ENCODE measurements around the gene DDIT4.
A peak's percentile ranks its signal among the peaks of the same experiment; 100 is the strongest.

The DDIT4 gene

GRCh38 chr10:72318418-72319262, 44.9 kb downstream of the DDIT4 start:
- no peak for DNase-seq

- peak; percentile 83 for DNase-seq
These were observed 45.9 kb downstream of the DDIT4 start for GRCh38 chr10:72319416-72320254.

- peak; percentile 73 for DNase-seq
These were observed 47.0 kb downstream of the DDIT4 start for GRCh38 chr10:72320676-72321247.

- DNase-seq: no peak
These were observed 47.7 kb downstream of the DDIT4 start for GRCh38 chr10:72321248-72322029.

GRCh38 chr10:72322030-72322279, 48.2 kb downstream of the DDIT4 start:
- DNase-seq: no peak

DNA sequence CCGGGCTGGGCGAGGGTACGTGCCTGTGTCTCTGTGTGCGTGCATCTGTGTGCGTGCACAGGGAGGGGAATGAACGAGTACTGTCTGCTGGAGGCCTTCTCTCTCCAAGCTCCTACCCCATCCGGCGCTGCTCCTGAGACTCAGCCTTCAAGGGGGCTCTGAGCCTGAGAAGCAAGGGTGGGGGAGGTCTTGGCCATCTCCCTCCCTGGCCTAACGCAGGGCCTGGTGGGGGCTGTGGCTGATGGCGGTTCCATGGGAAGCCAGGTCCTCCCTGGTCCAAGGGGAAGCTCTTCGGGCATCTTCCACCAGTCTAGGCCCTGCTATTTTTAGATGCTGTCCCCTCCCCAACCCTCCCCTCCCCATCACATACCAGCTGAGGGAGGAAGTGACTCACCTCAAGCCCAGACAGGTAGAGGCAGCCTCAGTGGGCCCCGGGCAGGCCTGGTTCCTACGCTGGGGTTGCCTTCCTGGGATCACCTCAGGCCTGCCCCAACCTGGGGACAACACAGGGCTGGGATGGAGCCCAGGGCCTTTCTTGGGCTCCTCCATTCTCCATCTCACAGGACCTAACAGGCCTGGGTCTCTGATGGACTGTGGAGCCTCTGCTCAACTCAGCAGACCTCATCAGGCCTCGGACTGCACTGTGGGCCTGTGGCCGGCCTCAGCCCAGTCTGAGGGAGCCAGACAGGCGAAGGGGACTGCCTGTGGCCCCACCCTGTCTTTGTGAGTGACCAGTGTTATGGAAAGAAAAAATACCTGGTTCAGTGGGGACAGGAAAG, 48.7 kb downstream of the DDIT4 start:
- peak; percentile 51 for DNase-seq

DNA sequence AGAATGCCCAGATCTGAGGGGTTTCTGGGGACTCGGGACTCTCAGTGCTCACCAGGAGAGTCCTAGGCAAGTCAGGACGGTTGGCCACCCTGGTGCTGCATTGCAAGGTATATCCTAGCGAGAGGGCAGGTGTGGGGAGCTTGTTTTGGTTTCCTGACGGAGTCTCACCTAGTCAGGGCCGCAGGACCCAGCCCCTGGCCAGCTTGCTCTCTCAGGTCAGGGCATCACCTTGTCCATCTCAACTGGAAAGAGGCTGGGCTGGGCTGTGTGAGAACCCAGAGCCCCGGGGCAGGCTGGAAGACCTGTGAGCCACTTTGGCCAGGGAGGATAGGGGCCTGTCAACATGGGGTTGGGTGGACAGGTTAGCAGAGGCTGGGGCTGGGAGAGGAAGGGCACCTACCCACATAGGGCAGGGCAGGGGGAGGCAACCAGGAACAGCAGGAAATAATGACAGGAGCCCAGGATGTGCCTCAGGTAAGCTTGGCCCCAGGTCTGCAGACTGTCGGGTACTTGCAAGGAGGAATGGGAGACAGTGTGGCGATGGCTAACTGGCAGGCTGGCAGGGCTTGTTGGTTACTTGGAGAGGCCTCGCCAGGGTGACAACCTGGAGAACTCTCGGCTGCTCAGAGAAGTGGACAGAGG, 49.5 kb downstream of the DDIT4 start:
- no peak for DNase-seq

DNA sequence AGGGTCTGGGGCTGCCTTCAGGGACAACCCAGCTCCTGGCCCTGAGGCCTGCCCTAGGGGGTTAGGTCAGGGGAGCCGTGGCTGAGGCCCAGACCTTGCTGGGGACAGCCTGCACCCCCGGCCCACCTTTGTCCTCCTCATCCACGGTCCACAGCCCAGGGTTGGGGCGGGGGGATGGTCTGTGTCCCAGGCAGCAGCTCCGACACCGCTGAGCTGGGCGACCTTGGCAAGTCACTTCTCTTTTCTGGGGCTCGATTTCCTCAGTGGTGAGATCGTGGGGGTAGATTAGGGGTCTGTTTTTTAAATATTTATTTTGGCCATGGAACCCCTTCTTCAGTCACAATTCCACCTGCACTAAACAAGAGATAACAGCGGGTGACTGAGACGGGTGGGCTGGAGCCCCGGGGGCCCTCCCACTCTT, 50.1 kb downstream of the DDIT4 start:
- no peak for DNase-seq
